T follicular helper cell (primary cell): ENCODE measurements around the gene AP1B1.
"Not testable (repeated sequence)": the region's sequence is repeated elsewhere in the genome, so short reads cannot be mapped to it uniquely, and the experiment has no call there.

Experiments used
- DNase-seq: peaks from one replicate; pipeline ENCODE4 v3.0.0-alpha.2; 2020; ENCODE audit warnings: low read depth

The AP1B1 gene

GRCh38 chr22:29388759-29389090, 355 bp upstream of the AP1B1 start:
- DNase-seq = no peak

DNA sequence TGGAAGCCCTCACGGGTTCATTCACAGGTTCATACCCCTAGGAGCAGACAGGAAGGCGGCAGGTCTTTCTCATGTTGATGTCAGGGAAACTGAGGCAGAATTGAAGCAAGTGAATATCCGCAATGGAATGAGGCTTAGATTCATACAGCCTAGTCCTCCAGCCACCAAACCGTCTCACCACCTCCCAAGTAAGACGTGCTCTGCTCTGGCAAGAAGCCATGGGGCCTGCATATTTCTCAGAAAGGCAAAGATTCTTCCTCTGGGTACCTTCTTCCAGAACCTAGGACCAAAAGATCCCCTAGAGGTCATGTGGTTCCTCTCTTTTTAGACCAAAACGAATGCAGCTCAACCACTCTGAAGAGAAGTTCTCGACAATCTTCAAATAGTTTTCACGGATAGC, 1.7 kb downstream of the AP1B1 start:
- DNase-seq = no peak

DNA sequence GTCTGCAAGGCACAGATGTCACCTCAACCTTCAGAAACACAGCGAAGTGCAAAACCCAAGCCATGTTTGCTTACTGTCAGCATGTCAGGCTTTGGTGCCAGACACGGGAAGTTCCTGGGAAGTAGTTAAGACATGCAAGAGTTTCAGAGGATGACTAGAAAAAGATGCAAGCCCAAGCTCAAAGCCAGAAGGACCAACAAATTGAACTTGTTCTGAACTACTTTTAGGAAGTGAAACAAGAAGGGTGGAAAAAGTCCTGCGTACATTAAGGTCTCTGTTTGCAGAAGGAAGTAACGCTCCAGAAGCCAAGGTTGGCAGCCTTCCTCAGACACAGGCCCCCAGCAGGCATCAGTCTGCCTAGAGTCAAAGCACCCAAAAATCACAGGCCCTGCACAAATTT, 2.6 kb downstream of the AP1B1 start:
- DNase-seq = no peak

DNA sequence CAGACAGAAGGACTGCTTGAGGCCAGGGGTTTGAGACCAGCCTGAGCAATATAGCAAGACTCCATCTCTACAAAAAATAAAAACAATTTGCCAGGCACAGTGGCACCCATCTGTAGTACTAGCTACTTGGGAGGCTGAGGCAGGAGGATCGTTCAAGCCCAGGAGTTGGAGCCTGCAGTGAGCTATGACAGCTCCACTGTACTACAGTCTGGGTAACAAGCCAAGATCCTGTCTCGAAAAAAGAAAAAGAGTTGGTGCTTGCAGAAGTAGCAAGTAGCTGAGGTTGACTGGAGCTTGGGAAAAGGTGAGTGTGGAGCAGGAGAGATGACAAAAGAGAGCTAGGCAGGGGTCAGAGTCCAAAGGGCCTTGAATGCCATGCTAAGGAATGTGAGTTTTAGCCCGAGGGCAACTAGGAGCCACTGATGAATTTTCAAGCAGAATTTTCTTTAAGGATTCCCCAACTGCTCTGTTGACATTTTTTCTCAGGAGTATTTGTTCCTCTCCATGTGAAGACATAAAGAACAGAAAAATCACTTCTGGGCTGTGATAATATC, 3.1 kb downstream of the AP1B1 start:
- no peak for DNase-seq

DNA sequence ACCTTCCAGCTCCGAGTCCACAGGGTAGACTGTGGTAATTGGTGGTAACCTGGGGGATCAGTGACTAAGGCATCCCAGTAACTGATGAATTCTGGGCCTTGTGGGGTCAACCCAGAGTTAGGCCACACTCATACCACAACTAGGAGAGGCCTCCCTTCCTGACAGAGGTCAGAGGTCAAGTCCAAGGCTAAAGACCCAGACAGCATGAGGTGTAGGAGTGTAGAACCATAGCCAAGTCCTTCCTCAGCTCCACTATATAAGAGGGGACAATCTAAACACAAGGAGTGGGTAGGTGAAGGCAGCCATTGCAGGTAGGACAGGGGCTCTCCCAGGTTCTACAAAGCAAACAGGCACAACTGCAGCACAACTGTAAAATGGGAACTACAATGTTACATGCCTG, 4.6 kb downstream of the AP1B1 start:
- DNase-seq = no peak

- no peak for DNase-seq
These were observed 5.6 kb downstream of the AP1B1 start for GRCh38 chr22:29382580-29383302.

DNA sequence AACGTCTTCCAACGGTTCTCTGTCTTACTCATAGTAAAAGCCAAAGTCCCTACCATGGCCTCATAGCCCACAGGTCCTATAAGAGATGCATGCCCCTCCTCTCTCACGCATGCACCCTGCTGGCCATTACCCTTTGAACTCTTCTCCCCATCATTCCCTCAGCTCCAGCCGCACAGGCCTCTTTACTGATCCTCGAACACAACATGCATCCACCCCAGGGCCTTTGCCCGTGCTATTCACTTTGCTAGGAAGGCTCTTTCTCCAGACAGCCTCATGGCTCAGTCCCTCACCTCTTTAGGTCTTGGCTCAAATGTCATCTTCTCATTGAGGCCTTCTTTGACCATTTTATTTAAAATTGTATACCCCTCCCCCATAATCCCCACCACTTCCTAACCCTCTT, 7.5 kb downstream of the AP1B1 start:
- no peak for DNase-seq

DNA sequence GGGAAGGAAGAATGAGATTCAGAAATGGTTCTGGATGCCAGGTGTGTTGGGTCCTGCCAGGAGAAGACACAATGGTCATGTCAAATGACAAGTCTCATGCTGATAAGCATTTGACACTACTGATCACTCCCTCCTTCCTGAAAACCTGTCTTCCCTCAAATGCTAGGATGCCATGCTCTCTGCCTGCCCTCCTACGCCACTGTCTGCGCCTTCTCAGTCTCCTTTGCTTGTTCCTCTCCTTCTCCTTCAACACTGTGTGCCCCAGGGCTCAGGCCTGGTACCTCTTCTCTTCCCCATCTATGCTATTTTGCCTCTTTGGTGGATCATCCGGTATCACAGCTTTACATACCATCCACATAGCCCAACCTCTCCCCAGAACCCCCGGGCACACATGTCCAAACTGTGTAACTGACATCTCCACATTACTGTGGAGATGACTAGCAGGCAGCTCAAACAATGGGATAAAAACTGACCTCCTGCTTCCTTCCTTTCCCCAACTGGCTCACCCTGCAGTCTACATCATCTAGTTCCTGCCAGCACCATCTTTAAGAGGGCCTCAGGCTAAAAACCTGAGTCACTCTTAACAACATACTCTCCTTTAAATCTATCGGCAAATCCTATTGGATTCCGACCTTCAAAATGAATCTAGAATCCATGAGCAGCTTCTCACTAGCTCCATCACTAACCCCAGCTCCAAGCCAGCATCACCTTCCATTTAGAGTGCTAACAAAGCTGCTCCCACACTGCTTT, 8.2 kb downstream of the AP1B1 start:
- DNase-seq = no peak

DNA sequence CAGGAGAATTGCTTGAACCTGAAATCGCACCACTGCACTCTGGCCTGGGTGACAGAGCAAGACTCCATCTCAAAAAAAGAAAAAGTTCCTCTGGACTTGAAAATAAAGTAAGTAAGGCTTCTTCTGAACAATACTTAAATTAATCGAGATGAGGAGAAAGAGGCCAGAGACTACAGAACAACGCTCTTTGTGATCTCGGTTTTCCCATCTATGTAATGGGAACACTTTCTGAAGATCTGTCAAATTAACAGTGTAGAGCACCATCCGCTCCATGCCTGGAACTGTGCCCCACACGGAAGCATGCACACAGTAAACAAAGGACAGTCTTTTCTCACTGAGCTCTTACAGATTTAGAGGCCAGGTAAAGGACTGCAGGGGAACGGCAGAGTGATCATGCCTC, 9.1 kb downstream of the AP1B1 start:
- DNase-seq = no peak

DNA sequence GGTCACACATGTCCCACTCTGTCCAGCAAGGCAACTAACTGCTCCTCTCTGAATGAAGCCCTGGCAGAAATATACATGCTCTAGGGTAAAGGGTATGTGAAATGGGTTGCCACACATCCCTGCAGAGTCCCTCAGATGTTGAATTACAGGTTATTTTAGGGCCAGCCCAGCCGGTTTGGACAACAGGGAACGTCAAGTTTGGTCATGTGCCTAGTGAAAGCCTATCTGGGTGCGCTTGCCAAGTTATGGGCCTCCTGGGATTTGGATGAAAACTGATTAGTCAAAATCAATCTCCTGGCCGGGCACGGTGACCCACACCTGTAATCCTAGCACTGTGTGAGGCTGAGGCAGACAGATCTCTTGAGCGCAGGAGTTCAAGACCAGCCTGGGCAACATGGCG, 10.4 kb downstream of the AP1B1 start:
- no peak for DNase-seq

GRCh38 chr22:29376705-29377104, 11.7 kb downstream of the AP1B1 start:
- DNase-seq = not testable (repeated sequence)

DNA sequence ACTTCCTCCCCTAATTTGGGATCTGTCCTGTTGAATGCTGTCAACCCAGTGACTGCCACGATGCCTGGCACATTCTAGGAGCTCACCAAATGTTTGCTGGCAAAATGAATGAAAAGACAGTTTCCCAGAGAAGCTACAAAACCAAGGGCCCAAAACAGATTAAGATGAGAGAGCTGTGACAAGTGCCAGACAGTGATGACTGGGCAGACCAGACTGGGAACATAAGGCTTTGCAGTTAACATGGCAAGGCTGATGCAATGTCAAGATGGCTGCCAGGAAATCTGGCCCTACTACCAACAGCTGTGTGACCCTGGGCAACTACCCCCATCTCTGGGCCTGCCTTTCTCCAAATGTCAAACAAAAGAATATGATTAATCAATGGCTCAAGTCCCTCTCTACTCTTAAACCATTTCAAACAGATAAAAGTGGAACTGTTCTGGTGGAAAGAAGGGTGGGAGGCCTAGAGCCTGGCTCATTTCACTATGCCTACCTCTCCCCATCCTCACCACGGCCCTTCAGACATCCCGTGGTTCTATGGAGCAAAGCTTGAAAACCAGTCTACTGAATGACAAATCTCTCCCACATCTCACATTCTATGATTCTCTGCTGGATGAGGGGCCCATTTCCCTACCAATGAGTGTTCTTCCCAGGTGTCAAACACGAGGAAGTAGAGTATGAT, 12.8 kb downstream of the AP1B1 start:
- DNase-seq = no peak

DNA sequence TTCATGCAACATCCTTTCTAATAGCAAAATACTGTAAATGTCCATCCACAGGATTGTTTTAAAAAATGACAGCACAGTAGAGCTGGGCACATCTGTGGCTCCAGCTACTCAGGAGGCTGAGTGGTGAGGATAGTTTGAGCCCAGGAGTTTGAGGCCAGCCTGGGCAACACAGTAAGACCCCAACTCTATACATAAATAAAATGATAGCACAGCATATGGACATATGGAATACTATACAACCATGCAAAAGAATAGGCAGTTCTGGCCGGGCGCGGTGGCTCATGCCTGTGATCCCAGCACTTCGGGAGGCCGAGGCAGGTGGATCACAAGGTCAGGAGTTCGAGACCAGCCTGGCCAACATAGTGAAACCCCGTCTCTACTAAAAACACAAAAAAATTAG, 13.6 kb downstream of the AP1B1 start:
- DNase-seq = not testable (repeated sequence)

GRCh38 chr22:29374401-29374800, 14.0 kb downstream of the AP1B1 start:
- no peak for DNase-seq

DNA sequence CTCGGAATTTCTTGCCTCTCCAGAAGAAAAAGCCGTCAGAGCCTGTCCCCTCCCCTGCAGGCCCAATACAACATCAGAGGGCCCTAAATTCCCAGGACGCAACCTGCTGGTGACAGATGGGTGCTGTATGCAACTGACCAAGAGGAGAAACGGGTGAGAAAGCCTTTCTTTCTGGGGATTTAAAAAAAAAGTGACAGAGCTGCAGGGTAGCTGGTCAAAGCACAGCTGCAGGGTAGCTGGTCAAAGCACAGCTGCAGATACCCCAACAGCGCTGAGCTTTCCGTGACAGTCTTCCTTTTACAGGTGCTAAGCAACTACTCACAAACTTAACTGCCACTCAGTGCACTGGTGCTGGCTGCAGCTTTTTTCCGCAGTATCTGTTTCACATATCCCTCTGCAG, 17.8 kb downstream of the AP1B1 start:
- DNase-seq = no peak

DNA sequence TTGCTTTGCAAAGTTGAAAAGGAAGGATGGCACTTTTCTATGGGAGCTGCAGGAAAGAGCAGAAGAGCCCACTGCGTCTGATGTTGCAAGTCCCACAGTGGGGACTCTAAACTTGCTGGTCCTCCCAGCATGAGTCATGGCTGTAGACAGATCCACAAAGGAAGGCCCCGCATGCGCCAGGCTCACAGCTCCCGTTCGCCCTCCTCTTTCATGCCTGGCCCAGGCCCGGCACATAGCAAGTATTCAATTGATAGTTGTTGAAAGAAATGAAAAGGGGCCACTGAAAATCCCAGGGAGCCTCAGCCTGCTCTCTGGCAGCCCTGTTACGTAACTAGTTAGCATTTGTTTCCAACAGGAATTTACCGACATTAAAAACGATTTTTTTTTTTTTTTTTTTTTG, 18.9 kb downstream of the AP1B1 start:
- no peak for DNase-seq

GRCh38 chr22:29359469-29359868, 28.9 kb downstream of the AP1B1 start:
- no peak for DNase-seq

DNA sequence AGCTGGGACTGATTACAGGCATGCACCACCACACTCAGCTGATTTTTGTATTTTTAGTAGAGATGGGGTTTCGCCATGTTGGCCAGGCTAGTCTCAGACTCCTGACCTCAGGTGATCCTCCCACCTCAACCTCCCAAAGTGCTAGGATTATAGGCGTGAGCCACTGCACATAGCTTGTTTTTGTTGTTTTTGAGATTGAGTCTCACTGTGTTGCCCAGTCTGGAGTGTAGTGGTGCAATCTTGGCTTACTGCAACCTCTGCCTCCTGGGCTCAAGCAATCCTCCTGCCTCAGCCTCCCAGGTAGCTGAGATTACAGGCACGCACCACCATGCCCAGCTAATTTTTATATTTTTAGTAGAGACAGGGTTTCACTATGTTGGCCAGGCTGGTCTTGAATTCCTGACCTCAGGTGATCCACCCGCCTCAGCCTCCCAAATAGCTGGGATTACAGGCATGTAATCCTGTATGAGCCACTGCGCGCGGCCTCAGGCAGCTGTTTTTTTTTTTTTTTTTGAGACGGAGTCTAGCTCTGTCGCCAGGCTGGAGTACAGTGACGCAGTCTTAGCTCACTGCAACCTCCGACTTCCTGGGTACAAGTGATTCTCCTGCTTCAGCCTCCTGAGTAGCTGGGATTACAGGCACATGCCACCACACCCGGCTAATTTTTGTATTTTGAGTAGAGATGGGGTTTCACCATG, 31.0 kb downstream of the AP1B1 start:
- not testable (repeated sequence) for DNase-seq

DNA sequence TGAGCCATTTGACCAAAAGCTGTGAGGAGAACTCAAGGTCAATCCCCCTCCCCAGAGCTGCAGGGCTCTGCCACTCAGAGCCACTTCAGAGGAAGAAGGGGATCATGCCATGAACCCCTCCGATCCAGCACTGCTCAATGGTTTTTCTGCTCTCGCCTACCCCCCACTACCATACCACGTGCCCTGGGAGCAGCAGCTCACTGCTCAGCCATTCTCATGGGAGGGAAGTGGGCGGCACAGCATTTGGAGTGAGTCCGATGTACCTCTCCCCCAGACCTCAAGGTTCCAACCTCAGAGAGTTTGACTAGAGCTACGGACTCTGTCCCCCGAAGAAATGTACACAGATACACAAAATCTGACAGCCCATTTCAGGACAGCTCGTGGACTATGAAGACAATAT, 34.5 kb downstream of the AP1B1 start:
- no peak for DNase-seq

DNA sequence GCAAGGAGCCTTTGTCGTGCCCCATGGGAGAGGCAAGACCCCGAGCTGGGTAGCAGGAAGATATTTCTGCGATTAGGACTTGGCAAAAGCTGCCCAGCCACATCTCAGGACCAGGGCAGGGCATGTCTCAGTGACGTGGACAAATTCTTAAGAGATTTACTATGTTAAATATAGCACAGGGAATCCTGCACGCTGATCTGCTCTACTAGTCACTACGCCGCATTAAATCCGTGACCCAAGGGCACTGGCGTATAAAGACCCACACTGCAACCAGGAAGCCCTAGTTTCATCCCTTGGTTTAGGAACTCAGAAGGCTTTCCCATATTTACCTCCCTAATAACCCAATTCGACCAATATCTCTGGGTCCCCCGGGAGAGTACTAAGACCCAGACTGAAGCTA, 35.1 kb downstream of the AP1B1 start:
- no peak for DNase-seq

GRCh38 chr22:29352778-29353177, 35.6 kb downstream of the AP1B1 start:
- DNase-seq = no peak

DNA sequence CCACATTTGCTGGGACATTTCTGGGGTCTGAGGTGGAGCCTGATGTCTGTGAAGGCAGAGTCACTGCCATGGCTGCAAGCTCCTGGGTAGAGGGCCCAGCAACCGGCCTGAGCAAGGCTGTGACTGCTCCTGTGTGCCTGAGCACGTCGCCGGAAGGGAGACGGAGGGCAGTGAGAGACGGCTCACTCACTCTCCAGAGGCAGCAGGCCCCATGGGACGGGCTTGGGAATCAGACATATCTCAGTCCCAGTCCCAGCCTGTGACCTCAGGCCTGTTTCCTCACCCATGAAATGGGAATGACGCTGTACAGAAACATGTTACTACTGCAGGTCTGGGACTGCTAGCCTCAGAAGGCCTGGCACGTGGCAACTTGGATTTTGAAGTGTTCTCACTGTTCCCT, 36.5 kb downstream of the AP1B1 start:
- DNase-seq = no peak
